Measurements from ENCODE around the gene RNF145.

RNF145 gene

DNA sequence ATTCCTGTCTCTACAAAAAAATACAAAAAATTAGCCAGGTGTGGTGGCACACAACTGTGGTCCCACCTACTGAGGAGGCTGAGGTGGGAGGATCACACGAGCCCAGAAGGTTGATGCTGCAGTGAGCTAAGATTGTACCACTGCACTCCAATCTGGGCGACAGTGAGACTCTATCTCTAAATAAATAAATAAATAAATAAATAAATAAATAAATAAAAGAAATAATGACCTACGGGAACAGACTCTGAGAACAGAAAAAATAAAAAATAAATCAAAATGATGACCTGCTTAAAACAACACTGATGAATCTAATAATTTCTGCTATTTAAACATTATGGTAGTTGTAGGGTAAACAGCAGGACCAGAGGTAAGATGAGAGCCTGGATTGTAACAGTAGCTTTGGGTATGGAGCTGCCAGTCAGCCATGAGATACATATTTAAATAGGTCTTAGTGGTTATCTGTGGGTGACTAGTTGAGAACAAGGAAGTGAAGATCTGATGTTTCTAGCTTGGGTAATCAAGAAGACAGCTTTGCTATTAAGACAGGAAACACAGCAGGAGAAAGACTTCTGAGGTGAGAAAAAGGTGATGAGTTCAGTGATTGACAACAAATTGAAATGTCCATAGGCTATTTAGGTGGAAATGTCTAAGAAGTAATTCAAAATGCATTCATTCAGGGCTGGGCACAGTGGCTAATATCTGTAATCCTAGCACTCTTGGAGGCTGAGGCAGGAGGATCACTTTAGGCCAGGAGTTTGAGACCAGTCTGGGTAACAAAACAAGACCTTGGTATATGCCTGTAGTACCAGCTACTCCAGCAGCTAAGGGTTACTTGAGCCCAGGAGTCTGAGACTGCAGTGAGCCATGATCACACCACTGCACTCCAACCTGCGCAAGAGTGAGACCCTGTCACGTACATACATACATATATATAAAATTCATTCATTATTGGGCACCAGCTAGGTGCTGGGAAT, 11.0 kb downstream of the RNF145 start:
- no peak for DNase-seq (ENCODE audit: low read depth in 2 of 2, low spot score in 1 of 2)

GRCh38 chr5:159195775-159196174, 13.6 kb downstream of the RNF145 start:
- DNase-seq (ENCODE audit: low read depth in 2 of 2, low spot score in 1 of 2), result no peak

DNA sequence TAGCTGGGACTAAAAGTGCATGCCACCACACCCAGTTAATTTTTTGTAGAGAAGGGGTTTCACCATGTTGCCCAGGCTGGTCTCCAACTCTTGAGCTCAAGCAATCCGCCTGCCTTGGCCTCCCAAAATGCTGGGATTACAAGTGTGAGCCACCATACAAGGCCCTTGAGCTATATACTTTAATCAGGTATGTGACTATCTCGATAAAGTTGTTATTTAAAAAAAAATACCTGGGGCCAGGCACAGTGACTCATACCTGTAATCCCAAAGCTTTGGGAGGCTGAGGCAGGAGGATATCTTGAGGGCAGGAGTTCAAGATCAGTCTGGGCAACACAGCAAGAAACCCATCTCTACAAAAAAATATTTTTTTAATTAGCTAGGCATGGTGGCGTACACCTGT, 19.2 kb downstream of the RNF145 start:
- DNase-seq (ENCODE audit: low read depth in 2 of 2, low spot score in 1 of 2), result no peak

GRCh38 chr5:159189310-159189709, 20.0 kb downstream of the RNF145 start:
- DNase-seq (ENCODE audit: low read depth in 2 of 2, low spot score in 1 of 2), result no peak

DNA sequence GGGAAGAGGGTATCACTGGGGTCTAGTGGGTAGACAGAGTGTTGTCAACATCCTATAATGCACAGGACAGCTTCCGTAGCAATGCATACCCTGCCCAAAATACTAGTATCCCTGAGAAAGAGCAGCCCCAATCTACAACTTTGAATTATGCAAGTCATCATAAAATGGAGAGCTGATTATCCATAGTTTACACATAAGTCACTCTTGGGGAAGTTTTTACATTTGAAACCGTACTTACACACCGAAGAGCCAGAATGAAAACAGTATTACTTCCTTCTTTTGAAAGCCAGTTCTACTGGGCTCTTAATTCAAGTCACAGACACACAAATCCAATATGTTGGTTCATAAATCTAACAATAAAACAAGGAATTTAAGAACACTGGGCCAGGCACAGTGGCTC, 21.6 kb downstream of the RNF145 start:
- no peak for DNase-seq (ENCODE audit: low read depth in 2 of 2, low spot score in 1 of 2)

- DNase-seq (ENCODE audit: low read depth in 2 of 2, low spot score in 1 of 2), result no peak
These were observed 23.0 kb downstream of the RNF145 start for GRCh38 chr5:159186319-159186718.

GRCh38 chr5:159185773-159186172, 23.6 kb downstream of the RNF145 start:
- no peak for DNase-seq (ENCODE audit: low read depth in 2 of 2, low spot score in 1 of 2)

DNA sequence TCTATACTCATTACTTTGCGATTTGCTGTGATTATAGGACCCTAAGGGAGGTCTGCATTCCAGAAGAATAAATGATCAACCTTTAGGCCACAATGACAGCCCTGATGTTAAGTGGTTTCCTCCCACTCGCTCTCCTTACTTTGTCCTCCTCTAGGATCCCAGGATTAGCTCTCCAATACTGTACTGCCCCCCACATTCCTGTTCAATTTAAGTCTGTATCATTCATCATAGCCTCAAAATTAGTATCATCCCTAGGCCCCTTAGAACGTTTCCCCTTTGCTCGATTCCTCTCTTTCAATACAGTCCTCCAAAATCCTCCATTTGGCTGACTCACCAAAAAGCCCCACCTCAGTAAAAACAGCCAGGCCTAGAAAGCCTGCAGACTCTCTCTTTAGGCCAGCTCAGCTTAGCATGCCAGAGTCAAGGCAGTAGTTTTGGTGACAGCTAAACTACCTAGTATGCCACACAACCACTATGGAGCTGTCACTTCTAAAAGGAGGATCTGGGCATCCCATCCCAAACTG, 24.4 kb downstream of the RNF145 start:
- no peak for DNase-seq (ENCODE audit: low read depth in 2 of 2, low spot score in 1 of 2)

GRCh38 chr5:159184236-159184635, 25.1 kb downstream of the RNF145 start:
- no peak for DNase-seq (ENCODE audit: low read depth in 2 of 2, low spot score in 1 of 2)

DNA sequence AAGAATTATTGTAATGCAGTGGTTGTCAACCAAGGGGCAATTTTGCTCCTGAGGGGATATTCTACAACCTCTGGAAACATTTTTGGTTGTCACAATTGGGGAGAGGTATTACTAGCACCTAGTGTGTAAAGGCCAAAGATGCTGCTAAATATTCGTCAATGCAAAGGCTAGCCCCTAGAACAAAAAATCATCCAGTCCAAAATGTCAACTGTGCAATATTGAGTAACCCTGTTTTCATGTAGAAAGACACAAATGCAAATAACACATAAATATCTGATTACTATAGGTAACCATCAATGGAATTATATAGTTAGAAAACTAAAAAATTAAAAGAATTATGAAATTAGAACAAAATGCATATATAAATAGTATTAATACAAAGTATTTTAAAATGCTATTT, 26.1 kb downstream of the RNF145 start:
- DNase-seq (ENCODE audit: low read depth in 2 of 2, low spot score in 1 of 2), result no peak

DNA sequence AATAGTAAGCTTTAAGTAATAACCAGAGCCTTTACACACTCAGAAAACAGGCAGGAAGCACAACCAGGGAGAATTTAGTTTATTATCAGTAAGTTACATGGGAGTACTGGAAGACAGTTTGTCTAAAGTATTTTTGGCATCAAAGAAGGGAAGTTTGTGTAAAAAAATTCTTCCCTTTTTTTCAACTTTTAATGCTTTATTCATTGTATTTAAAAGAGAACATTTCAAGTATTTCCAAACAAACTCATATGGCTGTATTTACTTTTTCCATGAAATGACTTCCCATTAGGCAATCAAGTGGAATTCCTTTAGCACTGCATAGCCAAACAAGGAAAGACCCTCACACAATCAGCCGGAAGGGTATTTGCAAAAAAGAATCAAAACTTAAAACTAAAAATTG, 26.7 kb downstream of the RNF145 start:
- DNase-seq (ENCODE audit: low read depth in 2 of 2, low spot score in 1 of 2), result no peak

DNA sequence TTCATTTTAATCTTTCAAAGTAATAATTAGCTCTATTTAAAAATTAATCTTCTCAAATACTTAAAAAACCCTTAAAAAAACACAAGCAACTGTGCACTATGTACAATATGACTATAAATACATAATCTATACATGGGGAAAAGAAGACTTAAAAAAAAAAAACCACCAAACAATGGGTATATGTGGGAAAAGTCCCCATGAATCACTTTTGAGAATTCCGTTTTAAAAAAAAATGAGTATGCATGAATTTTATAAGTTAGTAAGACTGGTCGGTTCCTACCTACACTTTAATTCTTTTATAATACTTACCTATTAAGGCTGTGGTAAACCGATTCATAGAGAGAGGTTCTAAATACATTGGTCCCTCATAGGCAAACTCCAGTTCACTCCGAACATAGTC, 27.7 kb downstream of the RNF145 start:
- no peak for DNase-seq (ENCODE audit: low read depth in 2 of 2, low spot score in 1 of 2)

DNA sequence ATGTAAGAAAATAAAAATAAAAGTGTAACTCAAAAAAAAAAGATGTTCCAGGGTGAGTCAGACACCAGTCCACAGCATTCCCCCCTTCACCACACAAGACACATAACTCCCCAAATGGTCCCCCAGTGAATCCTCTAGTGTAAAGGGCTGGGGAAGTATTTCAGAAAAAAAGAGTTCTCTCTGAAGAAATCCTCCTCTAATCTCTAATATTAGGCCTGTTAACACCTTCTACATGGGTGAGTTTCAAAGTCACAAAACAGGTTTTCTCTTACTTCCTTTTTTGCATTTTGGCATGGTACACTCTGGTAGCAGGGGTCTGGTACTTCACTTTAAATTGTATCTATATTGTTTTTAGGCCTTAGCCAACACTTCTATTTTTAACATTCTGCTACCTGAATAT, 28.2 kb downstream of the RNF145 start:
- DNase-seq (ENCODE audit: low read depth in 2 of 2, low spot score in 1 of 2), result no peak

DNA sequence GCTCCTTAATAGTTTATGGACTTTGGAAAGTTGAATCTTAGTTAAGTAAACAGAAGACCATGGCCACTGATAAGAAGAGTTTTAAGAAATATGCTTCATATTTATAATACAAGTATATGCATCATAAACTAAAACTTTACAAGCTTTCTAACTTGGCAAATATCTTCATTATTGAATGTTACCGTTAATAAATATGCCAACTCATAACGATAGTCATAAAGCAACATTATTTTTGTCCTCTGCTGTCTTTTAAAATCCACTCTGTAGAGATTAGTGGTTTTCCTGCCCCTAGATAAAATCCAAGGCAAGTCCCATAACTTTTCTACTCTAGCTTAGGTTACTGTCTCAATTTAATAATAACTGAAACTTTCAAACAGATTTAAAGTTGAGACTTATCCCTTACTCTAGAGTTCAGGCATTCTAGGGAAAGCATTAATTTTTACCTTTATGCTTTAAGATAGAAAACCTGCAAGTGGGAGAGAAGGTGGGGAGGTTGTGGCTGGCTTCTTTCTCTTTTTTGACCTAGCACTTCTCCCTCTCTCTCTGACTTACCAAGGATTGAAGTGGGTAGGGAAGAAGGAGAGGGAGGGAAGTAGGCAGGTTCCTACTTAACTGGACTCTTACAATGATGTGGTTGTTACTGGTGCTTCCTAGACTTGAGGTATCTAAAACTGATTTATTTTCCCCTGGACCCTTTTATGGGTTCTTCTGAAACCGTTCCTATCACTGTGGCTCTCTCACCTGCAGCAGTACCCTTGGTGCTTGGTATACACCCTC, 29.6 kb downstream of the RNF145 start:
- no peak for DNase-seq (ENCODE audit: low read depth in 2 of 2, low spot score in 1 of 2)

- DNase-seq (ENCODE audit: low read depth in 2 of 2, low spot score in 1 of 2), result no peak
These were observed 30.4 kb downstream of the RNF145 start for GRCh38 chr5:159178978-159179377.

DNA sequence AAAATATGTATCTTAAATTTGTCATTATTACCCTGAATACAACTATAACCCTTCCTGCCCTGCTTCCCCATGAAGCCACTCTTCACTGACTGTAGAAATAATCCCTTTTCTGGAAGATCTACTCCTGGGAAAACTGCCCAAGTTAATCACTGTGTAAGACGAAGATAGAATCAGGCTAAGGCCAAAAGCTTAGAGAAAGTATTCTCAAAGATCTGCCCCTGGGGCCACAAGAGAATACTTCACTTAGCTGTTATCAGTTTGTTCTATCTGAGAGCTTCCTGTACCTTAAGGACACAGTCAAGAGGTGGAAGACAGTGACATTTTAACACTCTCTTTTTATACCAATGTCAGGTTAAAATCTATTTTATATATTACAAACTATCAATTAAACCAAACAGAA, 33.8 kb downstream of the RNF145 start:
- DNase-seq (ENCODE audit: low read depth in 2 of 2, low spot score in 1 of 2), result no peak

- no peak for DNase-seq (ENCODE audit: low read depth in 2 of 2, low spot score in 1 of 2)
These were observed 34.7 kb downstream of the RNF145 start for GRCh38 chr5:159174511-159175168.

DNA sequence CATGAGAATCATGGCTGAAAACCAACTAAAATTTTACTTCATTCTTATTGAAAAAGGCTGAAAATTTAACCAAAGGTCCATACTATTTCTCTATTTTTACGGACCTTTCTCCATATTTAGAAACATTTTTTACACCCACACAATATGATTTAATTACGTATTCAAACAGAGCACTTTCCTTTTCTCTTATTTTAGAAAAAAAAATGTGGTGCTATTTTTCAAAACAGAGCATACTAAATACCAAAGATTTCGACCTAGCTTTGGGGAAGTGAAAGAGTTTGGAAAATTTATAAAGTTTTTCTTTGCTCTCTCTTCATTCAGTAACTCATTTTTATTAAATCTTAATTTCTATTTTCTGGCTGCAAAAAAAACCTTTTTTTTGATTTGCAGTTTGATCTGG, 38.1 kb downstream of the RNF145 start:
- no peak for DNase-seq (ENCODE audit: low read depth in 2 of 2, low spot score in 1 of 2)

- DNase-seq (ENCODE audit: low read depth in 2 of 2, low spot score in 1 of 2), result no peak
These were observed 39.3 kb downstream of the RNF145 start for GRCh38 chr5:159170021-159170420.

- no peak for DNase-seq (ENCODE audit: low read depth in 2 of 2, low spot score in 1 of 2)
These were observed 42.9 kb downstream of the RNF145 start for GRCh38 chr5:159166416-159166815.

- DNase-seq (ENCODE audit: low read depth in 2 of 2, low spot score in 1 of 2), result no peak
These were observed 45.7 kb downstream of the RNF145 start for GRCh38 chr5:159163701-159164046.
